A204.1 (cell line): ENCODE results near the gene TCERG1L.
"Not testable (repeated sequence)": the region's sequence is repeated elsewhere in the genome, so short reads cannot be mapped to it uniquely, and the experiment has no call there.

Experiments used
- FAIRE-seq: peaks from 2 replicates; lab custom pipeline; 2012; peaks lifted over from hg19 to GRCh38; lab: Jason Lieb, UNC

The TCERG1L gene

GRCh38 chr10:131121511-131122035 is 189.9 kb downstream of the TCERG1L start:
- FAIRE-seq: no peak

- no peak for FAIRE-seq
These were observed 191.7 kb downstream of the TCERG1L start for GRCh38 chr10:131119626-131120355.

GRCh38 chr10:131117416-131118212 is 193.9 kb downstream of the TCERG1L start:
- no peak for FAIRE-seq

GRCh38 chr10:131116991-131117375 is 194.5 kb downstream of the TCERG1L start:
- FAIRE-seq: no peak

GRCh38 chr10:131116216-131116990 is 195.1 kb downstream of the TCERG1L start:
- no peak for FAIRE-seq

- no peak for FAIRE-seq
These were observed 195.7 kb downstream of the TCERG1L start for GRCh38 chr10:131115801-131116200.

- no peak for FAIRE-seq
These were observed 196.2 kb downstream of the TCERG1L start for GRCh38 chr10:131115321-131115720.

- FAIRE-seq: no peak
These were observed 196.7 kb downstream of the TCERG1L start for GRCh38 chr10:131114846-131115245.

- no peak for FAIRE-seq
These were observed 197.7 kb downstream of the TCERG1L start for GRCh38 chr10:131113709-131114291.

- FAIRE-seq: no peak
These were observed 198.4 kb downstream of the TCERG1L start for GRCh38 chr10:131113165-131113564.

- no peak for FAIRE-seq
These were observed 198.8 kb downstream of the TCERG1L start for GRCh38 chr10:131112691-131113090.

- no peak for FAIRE-seq
These were observed 199.9 kb downstream of the TCERG1L start for GRCh38 chr10:131111471-131112080.

- no peak for FAIRE-seq
These were observed 200.5 kb downstream of the TCERG1L start for GRCh38 chr10:131111007-131111406.

GRCh38 chr10:131110241-131110783 is 201.2 kb downstream of the TCERG1L start:
- FAIRE-seq: no peak

GRCh38 chr10:131109726-131110125 is 201.8 kb downstream of the TCERG1L start:
- no peak for FAIRE-seq

- no peak for FAIRE-seq
These were observed 202.2 kb downstream of the TCERG1L start for GRCh38 chr10:131109291-131109690.

GRCh38 chr10:131107970-131108369 is 203.6 kb downstream of the TCERG1L start:
- no peak for FAIRE-seq

- FAIRE-seq: no peak
These were observed 208.8 kb downstream of the TCERG1L start for GRCh38 chr10:131102676-131103075.

GRCh38 chr10:131102147-131102546 is 209.4 kb downstream of the TCERG1L start:
- no peak for FAIRE-seq

- not testable (repeated sequence) for FAIRE-seq
These were observed 210.8 kb downstream of the TCERG1L start for GRCh38 chr10:131100418-131101410.
